Kidney capillary endothelial cell (primary cell): Measurements from ENCODE around the gene CNOT6.
A peak's percentile ranks its signal among the peaks of the same experiment; 100 is the strongest.

Experiments
- DNase-seq: peaks from one replicate; pipeline ENCODE4 v3.0.0-alpha.2; 2018; ENCODE audit warnings: low spot score

The CNOT6 gene

DNA sequence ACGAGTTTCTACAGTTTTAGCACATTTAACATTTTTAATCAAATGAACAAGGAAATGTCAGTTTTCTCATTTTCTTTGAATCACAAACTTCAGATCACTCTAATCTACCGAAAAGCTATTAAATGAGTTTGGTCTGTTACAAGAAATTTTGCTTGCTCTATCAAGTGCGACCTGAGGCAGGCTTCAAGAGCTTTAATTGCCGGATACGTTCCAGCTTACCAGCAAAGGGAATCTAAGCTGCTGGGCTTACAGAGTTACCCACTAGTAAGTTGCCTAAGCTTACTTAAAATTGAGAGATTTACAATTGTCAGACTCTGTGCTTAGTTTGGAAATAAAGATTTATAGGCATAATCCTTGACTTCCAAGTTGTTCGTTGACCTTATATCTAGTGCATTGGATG, 86.5 kb downstream of the CNOT6 start:
- no peak for DNase-seq

DNA sequence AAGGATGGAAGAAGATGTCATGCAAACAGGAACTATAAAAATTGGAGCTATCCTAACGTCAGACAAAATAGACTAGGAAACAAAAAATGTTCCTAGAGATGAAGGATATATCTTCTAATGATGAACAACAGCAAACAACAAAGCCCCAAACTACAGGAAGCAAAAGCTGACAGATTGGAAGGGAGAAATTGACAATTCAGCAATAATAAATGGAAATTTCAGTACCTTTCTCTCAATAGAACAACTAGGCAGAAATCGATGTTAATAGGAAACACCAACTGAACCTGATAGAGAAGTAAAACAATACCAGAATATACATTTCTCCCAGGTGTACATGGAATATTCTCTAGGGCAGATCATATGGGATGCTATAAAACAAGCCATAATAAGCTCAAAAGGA, 89.6 kb downstream of the CNOT6 start:
- no peak for DNase-seq

DNA sequence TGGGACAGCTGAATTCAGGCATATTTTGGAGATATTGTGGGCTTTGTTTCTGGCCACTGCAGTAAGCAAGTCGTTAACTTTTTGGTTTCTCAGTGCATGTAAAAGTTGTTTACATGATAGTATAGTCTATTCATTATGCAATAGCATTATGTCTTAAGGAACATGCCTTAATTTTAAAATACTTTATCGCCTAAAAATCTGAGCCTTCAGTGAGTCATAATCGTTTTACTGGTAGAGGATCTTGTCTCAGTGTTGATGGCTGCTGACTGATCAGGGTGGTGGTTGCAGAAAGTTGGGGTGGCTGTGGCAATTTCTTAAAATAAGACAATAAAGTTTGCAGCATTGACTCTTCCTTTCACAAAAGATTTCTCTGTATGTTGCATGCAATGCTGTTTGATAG, 92.0 kb downstream of the CNOT6 start:
- DNase-seq: no peak

DNA sequence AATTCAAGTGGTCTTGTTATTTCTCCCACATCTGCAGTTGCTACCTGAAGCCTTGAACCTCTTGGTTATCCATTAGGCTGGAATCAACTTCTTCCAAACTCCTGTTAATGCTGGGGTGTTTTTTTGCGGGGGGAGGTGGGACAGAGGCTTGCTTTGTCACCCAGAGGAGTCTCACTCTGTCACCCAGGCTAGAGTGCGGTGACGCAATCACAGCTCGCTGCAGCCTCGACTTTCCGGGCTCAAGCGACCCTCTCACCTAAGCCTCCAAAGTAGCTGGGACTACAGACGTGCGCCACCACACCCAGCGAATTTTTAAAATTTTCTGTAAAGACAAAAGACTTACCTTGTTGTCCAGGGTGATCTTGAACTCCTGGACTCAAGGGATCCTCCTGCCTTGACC, 92.7 kb downstream of the CNOT6 start:
- DNase-seq: no peak

DNA sequence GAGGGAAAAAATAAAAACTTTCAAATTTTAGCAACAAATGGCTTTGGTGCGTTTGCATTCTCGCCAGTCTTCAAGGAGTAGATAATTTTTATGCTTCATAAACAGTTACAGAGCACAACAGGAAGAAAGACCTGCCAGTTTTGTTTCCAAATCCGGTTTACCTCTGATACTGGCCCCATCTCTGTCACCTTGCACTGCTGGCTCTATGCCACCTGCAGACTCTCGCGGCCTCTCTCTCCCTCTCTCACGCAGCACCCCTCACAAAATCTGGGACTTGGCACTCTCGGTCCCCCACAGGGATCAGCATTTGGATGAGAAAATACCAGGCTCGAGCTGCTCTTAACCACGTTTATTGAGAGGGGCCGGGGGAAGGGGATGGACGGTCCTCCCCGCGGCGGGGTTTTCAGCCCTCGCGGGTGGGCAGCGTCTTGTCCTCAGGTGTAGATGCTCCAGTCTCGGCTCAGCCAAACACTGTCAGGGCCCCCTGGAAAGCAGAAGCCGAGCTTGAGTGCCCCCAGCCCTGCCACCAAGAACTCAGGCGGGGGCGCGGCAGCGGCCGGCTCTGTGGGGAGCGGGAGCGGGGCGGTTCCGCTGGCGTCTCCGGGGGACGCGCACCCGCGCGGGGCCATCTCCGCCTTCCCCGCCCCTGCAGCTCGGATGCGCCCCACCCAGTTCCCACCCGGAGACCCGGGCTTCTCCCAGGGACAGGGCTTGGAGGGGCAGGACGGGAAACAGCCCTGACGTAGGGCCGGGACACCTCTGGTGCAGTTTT, 95.8 kb downstream of the CNOT6 start:
- no peak for DNase-seq

DNA sequence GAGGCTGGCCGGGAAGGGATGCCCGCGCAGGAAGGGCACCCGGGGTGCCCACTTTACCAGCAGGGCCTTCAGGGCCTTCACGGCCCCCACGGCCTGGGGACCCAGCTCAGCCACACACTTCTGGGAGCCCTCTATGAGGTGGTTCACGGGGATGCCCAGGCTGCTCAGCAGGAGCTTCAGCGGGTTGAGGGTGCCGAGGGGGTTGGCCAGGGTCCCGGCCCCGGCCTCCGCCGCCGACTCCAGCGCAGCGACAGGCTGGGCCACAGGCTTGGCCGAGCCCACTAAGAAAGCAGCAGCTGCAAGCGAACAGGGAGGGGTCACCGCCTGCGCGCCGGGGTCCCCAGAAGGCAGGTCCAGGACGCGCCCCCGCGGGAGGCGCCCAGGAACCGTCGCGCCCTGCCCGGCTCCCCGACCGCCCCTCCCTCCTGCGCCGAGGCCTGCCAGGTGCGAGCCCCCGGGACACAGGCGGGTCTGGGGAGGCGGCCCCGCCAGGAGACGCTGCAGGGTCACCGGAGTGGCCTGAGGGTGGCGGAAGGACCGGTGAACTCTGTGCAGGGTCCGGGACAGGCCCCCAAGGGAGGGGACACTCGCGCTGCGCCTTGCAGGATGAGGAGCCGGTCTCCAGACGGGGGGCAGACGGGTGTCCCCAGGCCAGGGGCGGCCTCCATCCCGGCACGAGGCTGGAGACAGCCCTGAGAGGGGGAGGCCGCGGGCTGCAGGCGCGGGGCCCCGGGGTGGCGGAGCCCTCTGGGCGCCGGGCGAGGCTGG, 96.5 kb downstream of the CNOT6 start:
- no peak for DNase-seq

DNA sequence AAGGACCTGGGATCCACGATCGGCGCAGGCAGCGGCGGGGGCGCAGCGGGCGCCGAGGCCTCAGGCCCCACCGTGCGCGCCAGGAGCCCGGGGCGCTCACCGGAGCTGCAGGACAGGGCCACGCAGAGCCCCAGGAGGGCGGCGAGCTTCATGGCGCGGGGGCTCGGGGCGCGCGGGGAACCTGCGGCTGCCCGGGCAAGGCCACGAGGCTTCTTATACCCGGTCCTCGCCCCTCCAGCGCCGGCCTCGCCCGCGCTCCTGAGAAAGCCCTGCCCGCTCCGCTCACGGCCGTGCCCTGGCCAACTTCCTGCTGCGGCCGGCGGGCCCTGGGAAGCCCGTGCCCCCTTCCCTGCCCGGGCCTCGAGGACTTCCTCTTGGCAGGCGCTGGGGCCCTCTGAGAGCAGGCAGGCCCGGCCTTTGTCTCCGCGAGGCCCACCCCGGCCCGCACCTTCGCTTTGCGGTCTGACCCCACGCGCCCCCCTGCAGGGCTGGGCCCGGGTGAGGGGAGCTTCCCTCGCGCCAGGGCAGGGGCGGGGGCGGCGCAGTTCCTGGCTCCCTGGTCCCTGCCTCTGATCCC, 97.2 kb downstream of the CNOT6 start, which contains the start of gene SCGB3A1:
SCGB3A1 (minus strand) TSS at position 189 of the 577 bp plus-strand sequence; CDS start at position 152, 37 bp downstream.
- DNase-seq: peak; percentile 16

DNA sequence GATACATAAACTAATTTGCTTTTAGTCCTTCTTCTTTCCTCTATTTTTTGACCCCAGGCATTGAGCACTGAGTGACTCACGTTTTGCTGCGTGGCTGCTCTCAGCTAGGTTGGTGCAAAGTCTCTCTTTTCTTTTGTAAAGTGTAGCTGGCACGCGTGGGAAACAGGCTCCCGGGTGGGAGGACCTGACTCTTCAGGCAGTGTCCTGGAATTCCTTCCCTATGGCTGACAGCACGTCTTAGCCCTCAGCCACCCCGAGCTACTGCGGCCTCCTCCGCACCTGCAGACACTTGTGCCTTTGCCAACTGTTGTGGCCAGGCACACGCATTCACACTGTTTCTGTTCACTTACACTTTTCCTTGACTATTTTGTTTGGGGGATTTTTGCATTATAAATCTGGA, 98.0 kb downstream of the CNOT6 start:
- no peak for DNase-seq

DNA sequence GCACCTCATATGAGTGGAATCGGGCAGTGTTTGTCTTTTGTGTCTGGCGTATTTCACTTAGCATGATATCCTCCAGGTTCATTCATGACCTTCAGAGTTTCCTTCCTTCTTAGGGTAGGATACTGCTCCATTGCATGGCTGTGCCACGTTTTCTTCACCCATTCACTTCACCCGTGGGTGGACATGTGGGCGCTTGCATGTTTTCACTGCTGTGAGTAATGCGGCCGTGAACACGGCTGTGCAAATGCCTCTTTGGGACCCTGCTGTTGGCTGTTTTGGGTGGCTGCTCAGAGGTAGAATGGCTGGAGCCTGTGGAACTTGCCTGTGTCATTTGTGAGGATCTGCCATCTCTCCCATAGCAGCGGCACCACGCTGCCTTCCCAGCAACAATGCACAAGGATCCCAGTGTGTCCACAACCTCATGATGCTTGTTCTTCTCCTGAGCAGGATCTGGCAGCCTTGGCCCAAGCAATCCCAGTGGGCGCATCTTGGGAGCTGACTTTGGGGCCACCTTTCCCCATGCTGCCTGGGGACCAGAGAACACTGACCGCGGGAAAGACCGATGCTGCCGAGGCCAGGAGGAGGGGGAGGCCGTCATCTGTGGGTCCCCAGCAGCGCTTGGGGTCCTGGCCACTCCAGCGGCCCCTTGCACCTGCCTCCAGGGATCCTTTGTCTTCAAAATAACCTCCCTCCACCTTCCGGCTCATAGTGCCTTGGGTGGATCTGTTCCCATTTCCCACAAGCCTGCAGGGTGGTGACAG, 99.4 kb downstream of the CNOT6 start:
- no peak for DNase-seq

DNA sequence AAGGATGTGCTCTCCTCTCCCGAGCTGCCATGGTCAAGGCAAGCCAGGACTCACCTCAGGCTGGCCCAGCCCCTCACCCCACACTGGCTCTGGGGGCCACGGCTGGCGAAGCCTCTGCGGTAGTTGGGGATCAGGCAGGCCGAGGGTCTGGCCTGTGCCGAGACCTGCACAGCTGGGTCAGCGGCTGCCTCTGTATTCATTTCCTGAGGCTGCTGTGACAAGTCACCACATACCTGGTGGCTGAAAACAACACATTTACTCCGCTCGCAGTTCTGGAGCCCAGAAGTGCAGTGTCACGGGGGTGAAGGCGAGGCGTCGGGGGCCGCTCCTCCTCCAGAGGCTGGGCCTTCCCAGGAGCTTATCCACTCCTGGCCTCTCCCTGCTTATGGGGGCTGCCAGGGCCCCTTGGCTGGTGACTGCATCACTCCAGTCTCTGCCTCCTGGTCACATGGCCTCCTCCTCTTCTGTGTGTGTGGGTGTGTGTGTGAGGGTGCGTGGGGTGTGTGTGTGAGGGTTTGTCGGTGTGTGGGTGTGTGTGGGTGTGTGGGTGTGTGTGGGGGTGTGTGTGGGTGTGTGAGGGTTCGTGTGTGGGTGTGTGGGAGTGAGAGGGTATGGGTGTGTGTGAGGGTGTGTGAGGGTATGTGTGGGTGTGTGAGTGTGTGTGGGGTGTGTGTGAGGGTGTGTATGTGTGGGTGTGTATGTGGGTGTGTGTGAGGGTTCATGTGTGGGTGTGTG, 100.3 kb downstream of the CNOT6 start:
- DNase-seq: no peak

DNA sequence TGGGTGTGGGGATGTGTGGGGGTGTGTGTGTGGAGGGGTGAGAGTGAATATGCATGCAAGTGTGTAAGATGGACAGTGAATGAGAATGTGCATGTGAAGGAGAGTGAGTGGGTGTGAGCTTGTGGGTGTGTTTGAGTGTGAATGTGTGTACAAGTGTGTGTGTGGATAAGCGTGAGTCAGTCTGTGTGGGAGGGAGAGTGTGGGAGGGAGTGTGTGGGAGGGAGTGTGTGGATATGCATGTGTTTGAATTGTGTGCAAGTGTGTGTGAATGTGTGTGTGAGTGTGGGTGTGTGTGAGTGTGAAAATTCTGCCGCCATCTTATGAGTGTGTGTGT, 100.8 kb downstream of the CNOT6 start:
- no peak for DNase-seq

DNA sequence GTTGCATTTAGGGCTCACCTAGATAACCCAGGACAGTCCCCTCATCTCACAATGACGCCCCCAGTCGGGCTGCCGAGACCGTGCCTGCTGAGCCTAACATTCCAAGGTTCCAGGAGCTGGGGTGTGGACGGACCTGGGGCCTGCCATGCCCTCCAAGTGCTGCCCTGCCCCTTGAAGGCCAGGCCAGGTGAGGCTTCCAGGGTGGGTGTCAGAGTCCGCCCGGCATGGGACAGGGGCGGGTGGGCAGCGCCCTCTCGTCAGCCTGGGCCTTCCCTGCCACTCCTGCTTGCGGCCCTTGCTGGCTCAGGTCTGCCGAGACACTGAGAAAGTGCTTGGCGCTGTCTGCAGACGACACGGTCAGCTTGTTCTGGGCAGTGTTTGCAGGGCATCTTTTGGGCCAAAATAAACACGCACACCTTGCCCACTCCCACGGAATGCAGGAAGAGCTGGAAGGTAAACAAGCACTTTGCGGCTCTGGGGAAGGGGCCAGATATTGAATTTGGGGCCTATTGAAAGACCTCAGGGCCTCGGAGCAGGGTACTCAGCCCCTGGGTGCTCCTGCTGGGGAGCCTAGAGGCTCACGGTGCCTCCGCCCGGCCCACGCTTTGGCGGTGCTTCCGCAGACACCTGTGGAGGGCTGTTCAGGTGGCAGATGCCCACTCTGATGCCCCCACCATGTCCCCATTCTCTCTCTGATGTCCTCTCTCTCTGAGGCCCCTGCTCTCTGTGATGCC, 101.4 kb downstream of the CNOT6 start:
- no peak for DNase-seq

DNA sequence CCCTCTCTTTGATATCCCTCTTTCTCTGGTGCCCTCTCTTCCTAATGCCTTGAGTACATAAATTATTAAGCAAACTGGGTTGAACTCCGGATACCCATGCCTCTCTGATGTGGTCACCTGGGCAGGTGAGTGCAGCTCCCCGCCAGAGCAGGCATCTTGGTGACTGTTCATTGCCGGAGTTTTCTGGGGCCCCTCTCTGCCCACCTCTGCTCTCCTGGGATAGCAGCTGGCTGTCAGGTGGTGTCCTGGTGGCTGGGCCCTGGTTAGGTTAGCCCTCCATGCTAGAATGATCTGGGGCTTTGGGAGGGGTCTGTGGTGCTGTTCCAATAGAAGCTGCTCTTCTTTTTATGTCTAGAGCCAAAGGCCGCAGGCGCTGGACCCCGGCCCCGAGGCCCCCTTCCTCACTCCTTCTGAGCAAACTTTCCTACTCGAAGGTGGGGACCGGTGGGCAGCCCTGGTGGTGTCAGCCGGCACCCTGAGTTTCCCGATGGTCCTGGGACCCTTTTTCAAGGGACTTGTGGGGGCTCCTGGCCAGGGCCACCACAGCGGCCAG, 102.0 kb downstream of the CNOT6 start:
- DNase-seq: no peak

DNA sequence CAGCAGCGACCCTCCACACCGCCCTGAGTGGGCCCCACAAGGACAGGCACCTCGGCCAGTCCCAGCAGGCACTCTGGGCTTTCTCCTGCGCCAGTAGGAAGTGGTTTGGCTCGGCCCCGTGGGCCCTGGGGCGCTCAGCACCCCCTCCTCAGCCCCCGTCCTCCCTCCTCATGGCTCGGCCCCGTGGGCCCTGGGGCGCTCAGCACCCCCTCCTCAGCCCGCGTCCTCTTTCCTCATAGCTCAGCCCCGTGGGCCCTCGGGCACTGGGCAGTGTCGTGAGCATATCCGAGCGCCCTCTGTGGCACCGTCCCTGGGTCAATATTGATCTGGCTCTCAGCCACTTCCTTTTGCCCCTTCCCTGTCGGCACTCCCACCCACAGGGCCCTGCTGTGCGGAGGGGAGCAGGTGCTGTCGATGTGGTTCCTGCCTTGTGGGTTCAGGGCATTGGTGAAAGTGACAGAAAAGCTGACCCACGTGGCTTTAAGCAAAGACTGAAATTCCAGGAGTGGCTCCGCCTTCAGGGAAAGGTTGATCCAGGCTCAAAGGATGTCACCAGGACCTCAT, 102.6 kb downstream of the CNOT6 start:
- no peak for DNase-seq

DNA sequence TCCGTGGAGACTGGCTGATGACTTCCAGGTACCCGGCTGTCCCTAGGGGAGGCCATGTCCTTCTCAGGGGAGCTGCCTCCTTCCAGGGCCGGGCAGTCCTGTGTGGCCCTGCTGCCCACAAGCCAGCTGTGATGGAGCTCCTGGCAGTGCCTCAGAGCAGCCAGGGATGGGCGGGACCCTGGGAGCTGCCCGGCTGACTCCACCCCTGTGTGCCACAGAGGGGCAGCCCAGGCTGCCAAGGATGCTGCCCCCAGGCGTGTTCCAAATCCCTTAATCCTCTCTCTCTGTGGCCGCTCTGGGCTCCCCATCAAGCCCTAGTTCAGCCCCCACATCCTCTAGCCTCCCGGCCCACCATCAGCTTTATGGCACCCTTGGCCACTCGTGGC, 104.1 kb downstream of the CNOT6 start:
- DNase-seq: no peak

DNA sequence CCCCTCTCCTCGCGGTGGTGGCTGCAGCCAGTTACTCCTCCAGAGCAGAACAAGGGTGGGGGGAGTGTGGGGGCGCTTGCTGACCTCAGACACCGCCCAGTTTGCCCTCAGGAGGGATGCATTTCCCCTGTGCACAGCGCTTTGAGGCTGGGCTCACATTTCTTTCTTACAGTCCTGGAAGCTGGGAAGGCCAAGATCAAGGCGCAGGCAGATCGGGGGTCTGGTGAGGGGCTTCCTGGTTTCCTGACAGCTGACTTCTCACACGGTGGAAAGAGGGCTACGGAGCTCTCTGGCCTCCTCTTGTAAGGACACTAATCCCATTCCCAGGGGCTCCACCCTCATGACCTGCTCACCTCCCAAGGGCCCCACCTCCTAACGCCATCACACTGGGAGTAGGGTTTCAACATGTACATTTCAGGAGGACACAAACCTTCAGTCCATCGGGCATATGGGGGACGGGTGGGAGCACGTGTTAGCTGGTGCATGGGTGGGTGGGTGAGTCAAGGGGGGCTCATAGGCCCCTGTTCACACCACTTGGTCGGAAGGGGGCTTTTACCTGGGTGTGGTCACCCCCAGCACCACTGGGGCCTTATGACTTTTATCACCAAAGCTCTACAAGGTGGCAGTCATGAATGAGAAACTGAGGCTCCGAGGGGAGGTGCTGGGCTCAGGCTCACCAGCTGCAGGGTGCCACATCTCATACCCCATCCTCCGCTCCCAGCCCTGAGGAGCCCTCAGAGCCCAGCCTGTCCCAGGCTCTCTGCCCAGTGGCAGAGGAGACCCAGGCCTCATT, 104.8 kb downstream of the CNOT6 start:
- no peak for DNase-seq

DNA sequence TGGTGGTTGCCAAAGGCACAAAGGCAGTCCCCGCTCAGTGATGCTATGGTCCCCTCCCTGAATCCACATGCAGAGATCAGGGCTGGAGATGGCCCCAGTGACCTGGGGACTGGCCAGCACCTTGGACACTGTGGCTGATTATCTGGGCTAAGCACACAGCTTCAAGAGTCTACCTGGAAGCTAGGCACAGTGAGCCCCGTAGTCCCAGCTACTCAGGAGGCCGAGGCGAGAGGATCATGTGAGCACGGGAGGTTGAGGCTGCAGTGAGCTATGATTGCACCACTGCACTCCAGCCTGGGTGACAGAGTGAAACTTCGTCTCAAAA, 105.4 kb downstream of the CNOT6 start:
- DNase-seq: no peak

DNA sequence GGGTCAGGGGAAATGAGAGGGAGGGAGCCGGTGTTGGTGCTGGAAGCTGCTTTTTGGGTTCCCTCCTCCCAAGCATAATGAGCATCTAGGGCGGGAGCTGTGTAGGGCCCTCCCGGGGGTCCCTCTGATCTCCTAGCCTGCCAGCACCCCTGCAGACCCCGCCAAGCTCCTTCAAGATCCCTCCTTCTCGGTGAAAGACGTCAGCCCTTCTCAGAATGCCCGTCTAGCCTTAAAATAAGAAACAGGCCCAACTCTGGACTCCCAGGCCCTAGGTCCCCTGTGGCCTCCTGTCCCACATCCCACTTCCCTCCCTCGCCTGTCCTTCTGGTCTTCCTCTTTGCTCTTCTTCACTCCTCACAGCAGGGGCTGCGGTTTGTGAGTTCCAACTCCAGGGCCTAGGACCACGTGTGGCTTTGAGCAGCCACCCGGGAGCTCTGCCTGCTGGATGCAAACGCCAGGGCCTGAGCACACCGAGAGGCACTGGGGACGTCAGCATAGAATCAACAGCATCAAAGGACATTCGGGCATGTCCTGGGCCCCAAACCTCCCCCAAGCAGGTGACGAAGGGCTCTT, 105.9 kb downstream of the CNOT6 start:
- DNase-seq: no peak

DNA sequence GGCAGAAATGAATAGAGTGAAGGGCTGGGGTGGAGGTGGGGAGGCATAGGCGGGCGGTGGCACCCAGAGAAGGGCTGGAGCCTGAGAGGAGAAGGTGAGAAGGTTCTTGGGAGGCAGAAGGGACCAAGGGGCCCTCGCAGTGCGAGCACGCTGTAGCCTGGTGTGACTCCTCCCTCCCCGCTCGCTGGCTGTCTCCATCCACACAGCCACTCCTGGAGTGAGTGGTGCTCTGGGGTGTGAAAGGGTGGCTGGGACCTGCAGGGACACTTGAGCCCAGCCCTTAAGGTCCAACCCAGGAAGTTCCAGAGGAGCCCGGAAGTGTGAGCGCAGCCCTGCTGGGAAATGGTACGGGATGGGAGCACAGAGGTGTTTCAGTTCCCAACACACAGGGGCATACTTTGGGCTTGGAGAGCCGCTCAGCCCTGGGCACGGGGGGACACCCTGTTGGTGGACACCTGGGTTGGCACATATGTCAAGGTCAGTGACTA, 106.4 kb downstream of the CNOT6 start:
- no peak for DNase-seq
